Measurements from ENCODE around the gene SCEL. TPM values are rescaled to one million over a fixed set of nuclear protein-coding genes. Genes with fewer than 3 reads are reported as not detected.
"Not testable (repeated sequence)": the region's sequence is repeated elsewhere in the genome, so short reads cannot be mapped to it uniquely, and the experiment has no call there.

The SCEL gene
- polyA plus RNA-seq, 2 of the 4 experiments (the other 2 are of a cell fraction) = 0.06 to 1.4 TPM

DNA sequence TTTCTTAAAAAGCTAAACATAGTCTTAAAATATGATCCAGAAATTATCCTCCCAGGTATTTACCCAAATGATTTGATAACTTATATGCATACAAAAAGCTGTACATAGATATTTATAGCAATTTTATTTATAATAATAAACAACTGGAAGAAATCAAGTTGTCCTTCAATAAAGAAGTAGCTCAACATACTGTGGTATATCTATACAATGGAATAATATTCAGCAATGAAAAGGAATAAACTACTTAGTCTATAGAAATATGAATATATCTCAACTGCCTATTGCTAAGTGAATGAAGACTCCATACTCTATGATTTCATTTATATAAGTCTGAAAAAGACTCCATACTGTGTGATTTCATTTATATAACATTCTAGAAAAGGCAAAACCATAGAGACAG, 114.9 kb downstream of the SCEL start:
- ATAC-seq (no peak), FAIRE-seq (no peak), DNase-seq (ENCODE audit: low read depth in 1 of 2, low spot score in 1 of 2) (no peak)
- H3K4me2 ChIP-seq = no peak overlapping the region
- ChIA-PET CTCF (no interaction called here), POLR2A (no interaction called here)
- TF ChIP-seq TP53 (CRISPR knock-in tag; IDR thresholded peaks at IDR 0.05) = no peak
- TF ChIP-seq, protein P1, sequence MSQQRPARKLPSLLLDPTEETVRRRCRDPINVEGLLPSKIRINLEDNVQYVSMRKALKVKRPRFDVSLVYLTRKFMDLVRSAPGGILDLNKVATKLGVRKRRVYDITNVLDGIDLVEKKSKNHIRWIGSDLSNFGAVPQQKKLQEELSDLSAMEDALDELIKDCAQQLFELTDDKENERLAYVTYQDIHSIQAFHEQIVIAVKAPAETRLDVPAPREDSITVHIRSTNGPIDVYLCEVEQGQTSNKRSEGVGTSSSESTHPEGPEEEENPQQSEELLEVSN (IDR thresholded peaks at IDR 0.05; ENCODE audit: borderline replicate concordance, low read depth) = no peak
- TF ChIP-seq, protein P2, sequence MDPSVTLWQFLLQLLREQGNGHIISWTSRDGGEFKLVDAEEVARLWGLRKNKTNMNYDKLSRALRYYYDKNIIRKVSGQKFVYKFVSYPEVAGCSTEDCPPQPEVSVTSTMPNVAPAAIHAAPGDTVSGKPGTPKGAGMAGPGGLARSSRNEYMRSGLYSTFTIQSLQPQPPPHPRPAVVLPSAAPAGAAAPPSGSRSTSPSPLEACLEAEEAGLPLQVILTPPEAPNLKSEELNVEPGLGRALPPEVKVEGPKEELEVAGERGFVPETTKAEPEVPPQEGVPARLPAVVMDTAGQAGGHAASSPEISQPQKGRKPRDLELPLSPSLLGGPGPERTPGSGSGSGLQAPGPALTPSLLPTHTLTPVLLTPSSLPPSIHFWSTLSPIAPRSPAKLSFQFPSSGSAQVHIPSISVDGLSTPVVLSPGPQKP (IDR thresholded peaks at IDR 0.05; ENCODE audit: low read depth, low read length) = no peak
- TF ChIP-seq, protein P3, sequence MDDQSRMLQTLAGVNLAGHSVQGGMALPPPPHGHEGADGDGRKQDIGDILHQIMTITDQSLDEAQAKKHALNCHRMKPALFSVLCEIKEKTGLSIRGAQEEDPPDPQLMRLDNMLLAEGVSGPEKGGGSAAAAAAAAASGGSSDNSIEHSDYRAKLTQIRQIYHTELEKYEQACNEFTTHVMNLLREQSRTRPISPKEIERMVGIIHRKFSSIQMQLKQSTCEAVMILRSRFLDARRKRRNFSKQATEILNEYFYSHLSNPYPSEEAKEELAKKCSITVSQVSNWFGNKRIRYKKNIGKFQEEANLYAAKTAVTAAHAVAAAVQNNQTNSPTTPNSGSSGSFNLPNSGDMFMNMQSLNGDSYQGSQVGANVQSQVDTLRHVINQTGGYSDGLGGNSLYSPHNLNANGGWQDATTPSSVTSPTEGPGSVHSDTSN (IDR thresholded peaks at IDR 0.05) = no peak
- TF ChIP-seq PHF8 (IDR thresholded peaks at IDR 0.05; ENCODE audit: borderline replicate concordance, low read depth) = no peak
- TF ChIP-seq CHD2 (IDR thresholded peaks at IDR 0.05; ENCODE audit: low read length, partially characterized antibody) = no peak
- TF ChIP-seq RFX5 (IDR thresholded peaks at IDR 0.05) = no peak
- TF ChIP-seq ZNF302 (CRISPR knock-in tag; IDR thresholded peaks at IDR 0.05) = no peak
- TF ChIP-seq, protein P4, sequence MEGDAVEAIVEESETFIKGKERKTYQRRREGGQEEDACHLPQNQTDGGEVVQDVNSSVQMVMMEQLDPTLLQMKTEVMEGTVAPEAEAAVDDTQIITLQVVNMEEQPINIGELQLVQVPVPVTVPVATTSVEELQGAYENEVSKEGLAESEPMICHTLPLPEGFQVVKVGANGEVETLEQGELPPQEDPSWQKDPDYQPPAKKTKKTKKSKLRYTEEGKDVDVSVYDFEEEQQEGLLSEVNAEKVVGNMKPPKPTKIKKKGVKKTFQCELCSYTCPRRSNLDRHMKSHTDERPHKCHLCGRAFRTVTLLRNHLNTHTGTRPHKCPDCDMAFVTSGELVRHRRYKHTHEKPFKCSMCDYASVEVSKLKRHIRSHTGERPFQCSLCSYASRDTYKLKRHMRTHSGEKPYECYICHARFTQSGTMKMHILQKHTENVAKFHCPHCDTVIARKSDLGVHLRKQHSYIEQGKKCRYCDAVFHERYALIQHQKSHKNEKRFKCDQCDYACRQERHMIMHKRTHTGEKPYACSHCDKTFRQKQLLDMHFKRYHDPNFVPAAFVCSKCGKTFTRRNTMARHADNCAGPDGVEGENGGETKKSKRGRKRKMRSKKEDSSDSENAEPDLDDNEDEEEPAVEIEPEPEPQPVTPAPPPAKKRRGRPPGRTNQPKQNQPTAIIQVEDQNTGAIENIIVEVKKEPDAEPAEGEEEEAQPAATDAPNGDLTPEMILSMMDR (IDR thresholded peaks at IDR 0.05) = no peak
- no peak for TF ChIP-seq POLR2AphosphoS2 (conservative IDR thresholded peaks at IDR 0.05; ENCODE audit: low read length)
- TF ChIP-seq EHF (CRISPR knock-in tag; IDR thresholded peaks at IDR 0.05) = no peak
- no peak for TF ChIP-seq RCOR1 (IDR thresholded peaks at IDR 0.05; ENCODE audit: low read depth, low read length)
- no peak for TF ChIP-seq TFCP2L1 (CRISPR knock-in tag; IDR thresholded peaks at IDR 0.05)
- H3K4me3 ChIP-seq = no peak overlapping the region
- H3K4me1 ChIP-seq = no peaks in the 10 kb centered on the region
- no peaks in the 10 kb centered on the region for H3K9me3 ChIP-seq
- no peak overlapping the region for H3K27ac ChIP-seq

DNA sequence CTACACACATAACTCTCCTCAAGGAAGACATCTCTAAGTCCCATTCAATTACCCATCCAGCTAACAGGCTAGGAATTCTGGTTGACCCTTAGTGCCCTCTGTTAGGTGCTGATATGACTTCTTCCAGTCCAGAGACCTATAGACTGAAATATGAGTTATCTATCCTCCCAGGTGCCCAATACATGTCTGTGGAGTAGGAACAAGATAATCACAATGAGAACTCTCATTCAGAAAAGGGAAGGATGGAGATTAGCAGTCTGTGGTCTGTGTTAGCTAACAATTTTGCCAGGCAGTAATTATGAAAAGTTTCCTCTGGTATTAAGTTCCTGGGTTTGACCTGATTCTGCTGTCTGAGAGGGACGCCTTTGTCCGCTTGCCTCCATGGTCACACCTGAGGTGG, 117.8 kb downstream of the SCEL start:
- ATAC-seq (no peak), FAIRE-seq (no peak), DNase-seq (ENCODE audit: low read depth in 1 of 2, low spot score in 1 of 2) (no peak)
- no peak overlapping the region for H3K4me2 ChIP-seq
- TF ChIP-seq ESRRA (IDR thresholded peaks at IDR 0.05; ENCODE audit: borderline replicate concordance, low read length) (no peak), EHF (CRISPR knock-in tag; IDR thresholded peaks at IDR 0.05) (no peak), RFX5 (IDR thresholded peaks at IDR 0.05) (no peak), GATA3 (IDR thresholded peaks at IDR 0.05; ENCODE audit: borderline replicate concordance) (no peak), RNF2 (IDR thresholded peaks at IDR 0.05; ENCODE audit: borderline replicate concordance, low read depth) (no peak), CEBPB (IDR thresholded peaks at IDR 0.05) (no peak), POLR2A (IDR thresholded peaks at IDR 0.05; ENCODE audit: low read length) (no peak), PHF8 (IDR thresholded peaks at IDR 0.05; ENCODE audit: borderline replicate concordance, low read depth) (no peak), HOXB5 (CRISPR knock-in tag; IDR thresholded peaks at IDR 0.05) (no peak), MAFK (IDR thresholded peaks at IDR 0.05; ENCODE audit: partially characterized antibody) (no peak), NPAS2 (CRISPR knock-in tag; IDR thresholded peaks at IDR 0.05; ENCODE audit: borderline replicate concordance) (no peak), EHMT2 (IDR thresholded peaks at IDR 0.05; ENCODE audit: low read depth) (no peak)
- TF ChIP-seq, protein P5, sequence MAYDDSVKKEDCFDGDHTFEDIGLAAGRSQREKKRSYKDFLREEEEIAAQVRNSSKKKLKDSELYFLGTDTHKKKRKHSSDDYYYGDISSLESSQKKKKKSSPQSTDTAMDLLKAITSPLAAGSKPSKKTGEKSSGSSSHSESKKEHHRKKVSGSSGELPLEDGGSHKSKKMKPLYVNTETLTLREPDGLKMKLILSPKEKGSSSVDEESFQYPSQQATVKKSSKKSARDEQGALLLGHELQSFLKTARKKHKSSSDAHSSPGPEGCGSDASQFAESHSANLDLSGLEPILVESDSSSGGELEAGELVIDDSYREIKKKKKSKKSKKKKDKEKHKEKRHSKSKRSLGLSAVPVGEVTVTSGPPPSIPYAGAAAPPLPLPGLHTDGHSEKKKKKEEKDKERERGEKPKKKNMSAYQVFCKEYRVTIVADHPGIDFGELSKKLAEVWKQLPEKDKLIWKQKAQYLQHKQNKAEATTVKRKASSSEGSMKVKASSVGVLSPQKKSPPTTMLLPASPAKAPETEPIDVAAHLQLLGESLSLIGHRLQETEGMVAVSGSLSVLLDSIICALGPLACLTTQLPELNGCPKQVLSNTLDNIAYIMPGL (CRISPR knock-in tag; IDR thresholded peaks at IDR 0.05; ENCODE audit: borderline replicate concordance) = no peak
- CTCF ChIA-PET = no interaction called here
- WGBS (ENCODE audit: missing lambda C conversion rate) = 34% methylated on average over 2 of the region's 2 CpGs
- POLR2A ChIA-PET = no interaction called here
- no peak overlapping the region for H3K4me3 ChIP-seq
- H3K27ac ChIP-seq = no peak overlapping the region
- no peaks in the 10 kb centered on the region for H3K9me3 ChIP-seq
- no peaks in the 10 kb centered on the region for H3K4me1 ChIP-seq

DNA sequence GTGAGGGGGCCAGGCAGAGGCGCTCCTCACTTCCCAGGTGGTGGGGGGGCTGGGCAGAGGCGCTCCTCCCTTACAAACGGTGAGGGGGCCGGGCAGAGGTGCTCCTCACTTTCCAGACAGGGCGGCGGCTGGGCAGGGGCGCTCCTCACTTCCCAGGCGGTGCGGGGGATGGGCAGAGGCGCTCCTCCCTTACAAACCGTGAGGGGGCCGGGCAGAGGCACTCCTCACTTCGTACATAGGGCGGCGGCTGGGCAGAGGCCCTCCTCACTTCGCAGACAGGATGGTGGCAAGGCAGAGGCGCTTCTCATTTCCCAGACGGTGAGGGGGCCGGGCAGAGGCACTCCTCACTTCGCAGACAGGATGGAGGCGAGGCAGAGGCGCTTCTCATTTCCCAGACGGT, 124.5 kb downstream of the SCEL start:
- WGBS (ENCODE audit: missing lambda C conversion rate) = no CpG with 5 or more reads among the region's 23 CpGs
- FAIRE-seq; ATAC-seq; H3K4me2 ChIP-seq; DNase-seq (ENCODE audit: low read depth in 1 of 2, low spot score in 1 of 2); POLR2A ChIA-PET; H3K27ac ChIP-seq; H3K9me3 ChIP-seq; CTCF ChIA-PET; H3K4me1 ChIP-seq; H3K4me3 ChIP-seq: not testable (repeated sequence)
